NCI-H2227 (cell line): ENCODE measurements around the gene SMIM33.
"Not testable (repeated sequence)": the region's sequence is repeated elsewhere in the genome, so short reads cannot be mapped to it uniquely, and the experiment has no call there.

Source experiments
- DNase-seq: peaks from one replicate; lab custom pipeline; 2025; ENCODE audit not compliant: unreplicated experiment; lab: John Stamatoyannopoulos, UW

SMIM33 gene

DNA sequence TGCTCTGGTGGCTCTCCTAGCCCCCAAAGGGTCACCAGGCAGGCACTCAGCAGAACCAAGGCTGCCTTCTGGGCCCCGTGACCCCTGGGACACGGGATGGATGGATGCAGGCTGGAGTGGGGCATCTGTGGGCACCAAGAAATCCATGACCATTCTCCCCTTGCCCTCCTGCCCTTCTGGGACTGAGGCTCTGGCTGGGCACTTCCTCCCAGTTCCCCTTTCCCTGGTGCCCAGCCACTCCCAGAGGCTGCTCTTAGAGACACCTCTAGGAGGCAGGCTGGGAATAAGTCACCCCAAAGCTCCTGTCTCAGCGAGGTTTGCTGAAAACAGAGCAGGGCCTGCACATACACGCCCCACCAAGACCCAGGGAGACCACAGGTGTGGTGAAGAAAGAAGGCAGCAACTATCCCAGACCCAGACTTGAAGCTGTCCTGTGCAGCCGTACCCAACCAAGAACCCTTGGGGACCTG is 10.8 kb downstream of the SMIM33 start:
- DNase-seq: no peak

DNA sequence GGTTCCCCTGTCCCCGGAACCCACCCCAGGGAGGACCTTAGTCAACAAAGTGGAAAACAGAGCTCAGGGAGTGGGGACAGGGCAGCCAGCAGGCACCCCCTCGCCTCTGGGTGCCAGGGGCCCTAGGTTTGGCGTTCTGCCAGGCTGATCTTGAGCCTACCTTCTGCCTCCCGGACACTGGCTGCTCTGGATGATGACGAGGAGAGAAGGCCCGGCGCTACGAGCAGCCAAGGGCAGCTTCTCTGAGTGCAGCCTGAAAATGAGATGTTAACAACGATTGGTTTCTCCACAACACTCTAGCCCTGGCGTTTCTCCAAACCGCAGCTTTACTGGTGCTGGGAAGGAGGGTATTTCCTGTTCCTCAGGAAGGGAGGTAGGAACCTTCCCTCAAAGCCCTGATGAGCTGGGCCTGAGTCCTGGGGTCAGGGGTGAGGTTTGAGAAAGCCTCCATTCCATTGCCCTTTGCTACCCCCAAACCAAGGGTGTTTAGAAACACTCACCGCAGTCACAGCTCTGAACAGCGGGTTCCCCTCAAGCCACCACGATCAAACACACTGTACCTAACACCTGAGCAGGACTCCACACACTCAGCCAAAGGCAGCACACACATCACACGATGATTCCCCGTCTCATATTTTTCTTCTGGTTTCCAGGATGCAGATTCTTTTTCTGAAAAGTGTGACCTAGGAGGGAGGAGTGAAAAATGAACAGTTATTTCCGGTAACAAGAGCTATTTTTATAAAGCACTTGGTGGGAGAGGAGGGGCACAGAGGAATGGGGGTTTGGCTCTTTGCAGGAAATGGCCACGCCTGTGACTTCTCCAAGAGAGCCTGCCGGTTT is 11.5 kb downstream of the SMIM33 start, which contains the start of gene STING1:
Gene STING1, minus strand, starts transcription at position 709 of the 840 bp plus-strand sequence. CDS start 1,054 bp downstream, outside the sequence.
- DNase-seq: peak; percentile 65

DNA sequence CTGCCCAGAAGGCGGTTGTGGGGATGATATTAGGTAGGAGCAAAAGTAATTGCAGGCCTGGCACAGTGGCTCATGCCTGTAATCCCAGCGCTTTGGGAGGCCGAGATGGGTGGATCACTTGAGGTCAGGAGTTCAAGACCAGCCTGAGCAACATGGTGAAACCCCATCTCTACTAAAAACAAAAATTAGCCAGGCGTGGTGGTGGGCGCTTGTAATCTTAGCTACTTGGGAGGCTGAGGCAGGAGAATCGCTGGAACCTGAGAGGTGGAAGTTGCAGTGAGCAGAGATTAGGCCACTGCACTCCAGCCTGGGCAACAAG is 12.0 kb downstream of the SMIM33 start:
- DNase-seq: not testable (repeated sequence)

DNA sequence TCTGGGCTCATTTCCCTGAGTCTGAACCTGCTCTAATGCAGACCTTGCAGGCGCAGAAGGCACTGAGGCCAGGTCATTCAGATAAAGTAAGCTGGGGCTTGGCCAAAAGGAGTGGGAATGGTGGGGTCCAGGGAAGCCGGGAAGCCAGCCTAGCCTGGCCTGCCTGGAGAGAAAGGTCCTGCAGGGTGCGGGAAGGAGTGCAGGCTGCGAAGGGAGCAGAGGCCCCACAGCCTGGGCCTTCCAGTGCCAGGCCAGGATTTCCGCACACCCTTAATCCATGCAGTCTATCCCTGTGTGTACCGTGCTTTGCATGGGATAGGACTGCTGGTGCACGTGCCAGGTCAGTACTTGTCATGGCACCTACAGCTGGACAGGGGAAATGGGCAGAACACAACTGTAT is 15.4 kb downstream of the SMIM33 start:
- no peak for DNase-seq

DNA sequence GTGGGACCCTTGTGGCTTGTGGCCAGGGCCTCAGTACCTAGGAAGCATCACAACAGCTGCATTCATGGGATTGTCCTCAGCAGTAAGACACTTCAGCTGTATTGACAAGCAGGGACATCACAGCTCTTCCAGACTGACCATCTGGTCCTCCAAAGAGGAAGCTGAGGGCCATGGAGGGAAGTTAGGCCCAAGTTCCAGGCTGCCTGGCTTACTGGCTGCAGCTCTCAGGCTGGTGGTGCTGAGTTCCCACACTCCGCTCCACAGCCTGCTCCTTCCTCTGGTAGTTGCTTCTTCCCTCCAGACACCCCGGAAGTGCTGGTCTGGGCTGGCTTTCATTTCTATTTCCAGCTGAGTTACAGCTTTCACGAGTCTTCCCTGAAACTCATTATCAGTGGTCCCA is 17.5 kb downstream of the SMIM33 start:
- no peak for DNase-seq

DNA sequence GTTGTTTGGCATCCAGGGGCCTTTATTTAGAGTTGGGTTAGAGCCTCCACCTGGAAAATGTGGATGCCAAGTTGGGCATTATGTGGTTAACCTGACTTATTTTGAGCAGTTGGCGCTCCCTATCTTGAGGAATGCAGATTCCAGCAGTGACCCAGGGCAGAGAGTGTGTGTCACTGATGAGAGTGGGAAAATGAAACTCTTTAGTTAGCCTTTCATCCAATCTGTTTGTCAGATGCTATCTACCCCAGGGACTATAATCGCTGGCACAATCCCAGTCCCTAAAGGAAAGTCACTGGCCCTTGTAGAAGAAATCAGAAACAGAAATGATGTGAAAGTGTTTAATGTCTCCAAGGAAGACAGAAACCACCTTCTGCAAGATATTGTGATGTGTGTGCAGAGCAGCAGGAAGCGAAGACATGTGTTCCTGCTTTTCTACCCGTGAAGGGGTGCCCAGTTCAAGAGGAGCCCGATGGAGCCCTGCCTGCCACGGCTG is 21.9 kb downstream of the SMIM33 start:
- DNase-seq: no peak

DNA sequence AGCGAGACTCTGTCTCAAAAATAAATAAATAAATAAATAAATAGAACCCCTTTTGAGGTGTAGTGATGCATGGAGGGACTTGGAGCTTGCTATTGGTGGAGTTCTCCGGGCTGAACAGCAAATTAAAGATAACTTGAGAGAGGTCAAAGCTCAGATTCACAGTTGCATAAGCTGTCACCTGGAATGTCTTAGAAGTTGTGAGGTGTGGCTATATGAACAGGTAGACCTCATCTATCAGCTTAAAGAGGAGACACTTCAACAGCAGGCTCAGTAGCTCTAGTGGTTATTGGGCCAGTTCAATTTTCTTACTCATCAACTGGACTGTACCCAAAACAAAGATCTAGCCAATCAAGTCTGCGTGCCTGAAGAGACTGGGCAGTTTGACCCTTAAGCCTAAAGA is 23.5 kb downstream of the SMIM33 start:
- DNase-seq: no peak

DNA sequence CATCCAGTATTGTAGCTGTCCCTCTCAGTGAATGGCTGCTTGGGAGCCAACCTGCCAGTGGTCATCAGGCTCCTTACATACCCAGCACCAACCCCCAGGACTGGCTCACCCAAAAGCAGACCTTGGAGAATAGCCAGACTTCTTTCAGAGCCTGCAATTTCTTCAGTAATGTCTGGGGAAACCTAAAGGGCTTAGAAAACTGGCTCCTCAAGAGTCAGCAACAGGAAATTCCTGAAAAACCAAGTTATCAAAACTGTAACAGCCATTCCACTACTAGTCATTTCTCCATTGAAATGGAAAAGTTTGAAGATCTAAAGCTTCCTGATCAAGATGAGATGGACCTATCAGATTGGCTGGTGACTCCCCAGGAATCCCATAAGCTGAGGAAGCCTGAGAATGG is 24.0 kb downstream of the SMIM33 start:
- DNase-seq: no peak

DNA sequence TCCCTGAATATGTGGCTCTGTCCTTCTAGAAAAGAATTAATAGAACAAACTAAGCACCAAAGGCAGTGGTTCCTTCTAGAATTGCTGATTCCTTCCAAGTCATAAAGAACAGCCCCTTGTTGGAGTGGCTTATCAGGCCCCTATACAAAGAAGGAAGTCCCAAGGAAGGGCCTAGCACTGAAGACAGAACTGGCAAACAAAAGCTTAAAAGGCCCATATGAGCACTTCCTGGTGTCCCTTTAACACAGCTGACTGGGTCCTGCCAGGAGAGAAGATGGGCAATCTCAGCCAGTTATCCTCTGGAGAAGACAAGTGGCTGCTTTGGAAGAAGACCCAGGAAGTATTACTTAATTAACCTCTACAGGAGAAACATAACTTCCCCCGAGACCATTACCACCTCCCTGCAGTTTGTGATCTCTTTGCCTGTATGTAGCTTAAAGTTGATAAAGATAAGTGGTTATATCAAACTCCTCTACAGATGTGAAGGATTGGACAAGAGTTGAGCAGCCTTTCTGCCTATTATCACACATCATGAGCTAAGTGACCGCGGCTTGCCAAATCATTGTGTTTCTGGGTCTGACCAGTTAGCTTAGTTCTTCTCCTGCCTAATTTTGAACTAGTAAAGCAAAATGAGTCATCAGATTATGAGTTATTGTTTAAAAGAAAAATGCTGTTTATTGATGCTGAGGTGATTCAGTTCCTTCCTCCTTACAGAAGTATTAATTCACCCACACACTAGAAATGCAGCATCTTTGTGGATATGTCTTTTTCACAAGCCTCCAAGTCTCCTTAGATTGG is 25.0 kb downstream of the SMIM33 start:
- DNase-seq: no peak

DNA sequence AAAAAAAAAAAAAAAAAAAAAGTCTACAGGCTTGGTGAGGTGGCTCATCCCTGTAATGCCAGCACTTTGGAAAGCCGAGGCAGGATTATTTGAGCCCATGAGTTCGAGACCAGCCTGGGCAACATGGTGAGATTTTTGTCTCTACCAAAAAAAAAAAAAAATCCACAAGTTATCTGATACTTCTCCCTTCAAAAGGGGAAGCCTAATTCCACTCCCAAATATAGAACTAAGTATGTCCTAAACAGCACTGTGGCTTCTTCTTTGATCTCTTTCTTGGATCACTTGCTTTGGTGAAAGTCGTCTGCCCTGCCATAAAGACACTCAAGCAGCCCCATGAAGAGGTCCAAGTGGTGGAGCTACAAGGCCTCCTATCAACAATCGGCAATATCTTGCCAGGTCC is 30.6 kb downstream of the SMIM33 start:
- no peak for DNase-seq

DNA sequence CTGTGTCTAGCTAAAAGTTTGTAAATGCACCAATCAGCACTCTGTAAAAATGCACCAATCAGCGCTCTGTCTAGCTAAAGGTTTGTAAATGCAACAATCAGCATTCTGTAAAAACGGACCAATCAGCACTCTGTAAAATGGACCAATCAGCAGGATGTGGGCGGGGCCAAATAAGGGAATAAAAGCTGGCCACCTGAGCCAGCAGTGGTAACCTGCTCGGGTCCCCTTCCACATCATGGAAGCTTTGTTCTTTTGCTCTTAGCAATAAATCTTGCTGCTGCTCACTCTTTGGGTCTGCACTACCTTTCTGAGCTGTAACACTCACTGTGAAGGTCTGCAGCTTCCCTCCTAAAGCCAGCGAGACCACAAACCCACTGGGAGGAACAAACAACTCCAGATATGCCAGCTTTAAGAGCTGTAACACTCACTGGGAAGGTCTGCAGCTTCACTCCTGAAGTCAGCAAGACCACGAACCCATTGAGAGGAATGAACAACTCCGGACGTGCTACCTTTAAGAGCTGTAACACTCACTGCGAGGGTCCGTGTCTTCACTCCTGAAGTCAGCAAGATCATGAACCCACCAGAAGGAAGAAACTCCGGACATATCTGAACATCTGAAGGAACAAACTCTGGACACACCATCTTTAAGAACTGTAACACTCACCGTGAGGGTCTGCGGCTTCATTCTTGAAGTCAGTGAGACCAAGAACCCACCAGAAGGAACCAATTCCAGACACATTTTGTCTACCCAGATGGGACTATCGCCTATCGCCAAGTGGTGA is 32.4 kb downstream of the SMIM33 start:
- not testable (repeated sequence) for DNase-seq

DNA sequence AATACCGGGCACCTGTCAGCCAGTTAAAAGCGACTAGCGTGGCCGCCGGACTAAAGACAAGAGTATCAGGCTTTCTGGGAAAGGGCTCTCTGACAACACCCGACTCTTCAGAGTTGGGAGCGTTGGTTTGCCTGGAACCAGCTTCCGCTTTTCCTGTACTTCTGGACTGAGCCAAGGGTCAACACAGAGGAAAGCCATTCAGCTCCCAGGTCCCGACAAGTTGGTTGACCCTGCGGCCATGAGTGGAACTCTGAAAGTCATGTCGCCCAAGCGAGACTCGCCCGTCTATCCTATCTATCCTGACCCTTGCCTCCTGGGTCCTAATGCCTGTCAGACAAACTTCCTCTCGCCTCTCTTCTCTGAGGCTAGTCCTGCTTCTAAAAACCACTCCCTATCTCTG is 33.1 kb downstream of the SMIM33 start:
- DNase-seq: not testable (repeated sequence)

DNA sequence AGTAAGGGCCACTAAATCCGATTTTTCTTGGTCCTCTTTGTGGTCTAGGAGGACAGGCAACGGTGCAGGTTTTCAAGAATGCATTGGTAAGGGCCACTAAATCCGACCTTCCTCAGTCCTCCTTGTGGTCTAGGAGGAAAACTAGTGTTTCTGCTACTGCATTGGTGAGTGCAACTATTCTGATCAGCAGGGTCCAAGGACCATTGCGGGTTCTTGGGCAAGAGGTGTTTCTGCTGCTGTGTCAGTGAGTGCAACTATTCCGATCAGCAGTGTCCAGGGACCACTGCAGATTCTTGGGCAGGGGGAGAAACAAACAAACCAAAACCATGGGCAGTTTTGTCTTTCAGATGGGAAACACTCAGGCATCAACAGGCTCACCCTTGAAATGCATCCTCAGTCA is 33.9 kb downstream of the SMIM33 start:
- not testable (repeated sequence) for DNase-seq

DNA sequence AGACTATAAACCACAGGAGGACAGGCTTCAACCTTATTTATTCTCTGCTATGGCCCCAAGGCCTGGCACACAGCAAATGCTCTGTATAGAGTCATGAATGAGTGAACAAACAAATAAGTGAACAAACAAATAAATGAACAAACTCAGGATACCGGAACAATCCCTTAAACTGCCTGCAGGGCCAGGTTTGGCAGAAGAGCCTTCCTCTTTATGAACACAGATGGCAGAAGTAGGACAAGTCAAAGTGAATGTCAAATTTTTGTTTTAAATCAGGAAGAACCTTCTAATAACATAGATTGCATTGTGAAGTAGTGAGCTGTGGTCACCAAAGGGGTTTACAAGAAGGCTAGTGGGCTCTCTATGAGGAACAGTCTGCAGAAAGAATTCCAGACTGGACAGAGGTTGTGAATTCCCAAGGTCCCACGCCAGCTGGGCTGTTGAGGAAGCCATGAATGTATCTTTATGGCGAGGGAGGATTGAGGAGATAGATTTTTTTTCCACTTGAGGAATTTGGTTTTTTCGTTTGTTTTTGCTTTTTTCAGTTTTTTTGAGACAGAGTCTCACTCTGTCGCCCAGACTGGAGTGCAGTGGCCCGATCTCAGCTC is 42.1 kb downstream of the SMIM33 start:
- DNase-seq: no peak

DNA sequence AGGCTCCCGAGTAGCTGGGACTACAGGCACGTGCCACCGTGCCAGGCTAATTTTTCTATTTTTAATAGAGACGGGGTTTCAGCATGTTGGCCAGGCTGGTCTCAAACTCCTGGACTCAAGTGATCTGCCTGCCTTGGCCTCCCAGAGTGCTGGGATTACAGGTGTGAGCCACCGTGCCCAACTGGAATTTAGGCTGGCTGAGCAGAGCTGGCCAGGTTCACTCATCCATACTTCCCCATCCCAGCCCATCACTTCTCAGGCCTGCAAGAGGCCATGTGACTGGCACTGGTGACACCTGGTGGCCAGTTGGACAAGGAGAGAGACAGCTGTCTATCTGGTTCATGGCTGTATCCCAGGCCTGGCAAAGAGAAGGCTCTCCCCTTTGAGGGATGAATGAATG is 42.6 kb downstream of the SMIM33 start:
- DNase-seq: peak; percentile 69

DNA sequence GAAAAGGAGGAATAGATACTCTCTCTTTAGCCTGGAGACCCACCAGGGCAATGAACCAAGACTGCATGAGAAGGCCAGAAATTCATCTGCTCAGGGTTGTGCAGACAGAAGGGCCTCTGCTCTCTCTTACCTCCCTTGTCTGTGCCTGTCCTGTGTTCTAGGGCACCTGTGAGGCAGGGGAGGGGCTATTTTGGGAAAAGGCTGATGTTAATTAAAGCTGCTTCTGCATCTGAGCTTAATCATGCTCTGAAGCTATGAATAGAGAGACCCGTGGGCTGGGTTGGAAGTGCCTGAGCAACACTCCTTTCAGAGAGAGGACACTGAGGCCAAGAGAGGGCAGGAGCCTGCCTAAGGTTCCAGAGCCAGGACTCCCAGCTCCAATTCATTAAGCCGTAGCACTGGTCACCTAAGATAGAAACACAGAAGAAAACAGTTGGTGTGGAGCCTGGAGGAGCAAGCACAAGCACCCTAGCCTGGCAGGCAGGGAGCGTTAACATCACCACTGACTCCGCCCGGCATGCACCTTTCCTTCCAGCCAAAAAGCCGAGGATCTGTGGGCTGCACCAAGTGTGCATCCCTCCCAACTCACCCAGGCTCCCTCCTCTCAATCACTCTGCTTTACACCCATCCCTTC is 43.2 kb downstream of the SMIM33 start:
- no peak for DNase-seq

DNA sequence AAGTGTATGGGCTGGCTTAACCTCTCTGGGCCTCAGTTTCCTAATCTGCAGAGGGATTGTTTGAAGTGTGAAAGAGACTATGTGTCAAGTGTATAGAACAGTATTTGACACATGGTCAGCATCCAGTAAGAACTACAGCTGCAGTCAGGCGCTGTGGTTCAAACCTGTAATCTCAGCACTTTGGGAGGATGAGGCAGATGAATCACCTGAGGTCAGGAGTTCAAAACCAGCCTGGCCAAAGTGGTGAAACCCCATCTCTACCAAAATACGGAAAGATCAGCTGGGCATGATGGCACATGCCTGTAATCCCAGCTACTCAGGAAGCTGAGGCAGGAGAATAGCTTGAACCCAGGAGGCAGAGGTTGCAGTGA is 43.7 kb downstream of the SMIM33 start:
- DNase-seq: no peak

DNA sequence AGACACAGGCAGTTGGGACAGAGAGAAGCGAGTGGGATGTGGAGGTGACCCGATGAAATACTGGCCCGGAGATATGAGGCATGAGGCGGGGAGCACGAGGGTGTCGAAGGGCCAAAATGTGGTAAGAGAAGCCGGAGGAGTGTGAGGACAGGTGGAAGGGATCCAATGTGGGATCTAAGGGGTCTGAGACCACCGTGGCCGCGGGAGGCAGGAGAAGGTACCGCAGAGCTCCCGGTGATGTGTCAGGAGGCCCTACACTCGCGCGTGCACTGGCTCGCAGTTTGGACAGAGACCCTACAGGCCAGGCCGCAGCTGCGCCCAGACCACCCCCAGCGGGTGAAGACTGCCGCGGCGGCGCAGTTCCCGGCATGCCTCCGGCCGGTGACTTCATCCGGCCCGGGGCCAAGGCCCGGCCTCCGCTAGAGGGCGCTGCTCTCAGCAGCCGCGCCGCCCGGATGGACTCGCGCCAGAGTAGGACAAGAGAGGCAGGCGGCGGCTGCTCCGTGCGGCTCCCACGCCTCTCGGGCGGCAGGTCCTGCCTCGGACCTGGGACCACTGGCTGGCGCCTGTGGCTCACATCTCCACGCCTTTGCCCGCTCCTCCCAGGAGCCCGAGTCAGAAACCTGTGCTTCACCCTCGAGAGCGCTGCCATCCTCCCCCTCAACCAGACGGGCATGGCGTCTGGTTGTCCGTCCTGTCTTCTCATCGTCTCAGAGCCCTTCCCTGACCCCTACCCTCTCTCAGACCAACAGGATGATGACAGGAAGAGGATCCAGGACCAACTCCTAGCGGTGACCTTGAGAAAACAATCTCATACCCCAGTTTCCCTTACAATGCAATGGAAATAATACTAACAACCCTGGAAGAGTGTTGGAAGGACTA is 47.1 kb downstream of the SMIM33 start:
- peak; percentile 91 for DNase-seq
